NCI-H82 treated with DMSO at 0.1 percent for 48 hours (cell line): ENCODE measurements around the gene TEX51.
A peak's percentile ranks its signal among the peaks of the same experiment; 100 is the strongest.

Experiments used
- DNase-seq: peaks from one replicate; lab custom pipeline; 2025; ENCODE audit not compliant: unreplicated experiment; lab: John Stamatoyannopoulos, UW

The TEX51 gene

GRCh38 chr2:126898636-126899035 is at the start of gene TEX51:
Gene TEX51, plus strand, starts transcription at chr2:126898890. Its CDS starts 29 bp downstream, at chr2:126898919.
- DNase-seq, result no peak

GRCh38 chr2:126849054-126849453 is 49.6 kb upstream of the TEX51 start:
- DNase-seq, result no peak

- no peak for DNase-seq
Measured at GRCh38 chr2:126849486-126849885, 49.2 kb upstream of the TEX51 start.

GRCh38 chr2:126849991-126850535 is 48.6 kb upstream of the TEX51 start:
- no peak for DNase-seq

GRCh38 chr2:126850940-126851339 is 47.8 kb upstream of the TEX51 start:
- no peak for DNase-seq

GRCh38 chr2:126851756-126852155 is 46.9 kb upstream of the TEX51 start:
- no peak for DNase-seq

- DNase-seq, result no peak
Measured at GRCh38 chr2:126852361-126852760, 46.3 kb upstream of the TEX51 start.

- DNase-seq, result no peak
Measured at GRCh38 chr2:126855606-126856005, 43.1 kb upstream of the TEX51 start.

GRCh38 chr2:126856403-126856802 is 42.3 kb upstream of the TEX51 start:
- DNase-seq, result no peak

- DNase-seq, result no peak
Measured at GRCh38 chr2:126857502-126857901, 41.2 kb upstream of the TEX51 start.

GRCh38 chr2:126858013-126858412 is 40.7 kb upstream of the TEX51 start:
- peak; percentile 92 for DNase-seq

- DNase-seq, result no peak
Measured at GRCh38 chr2:126858436-126858835, 40.3 kb upstream of the TEX51 start.

GRCh38 chr2:126858991-126859390 is 39.7 kb upstream of the TEX51 start:
- no peak for DNase-seq

- DNase-seq, result no peak
Measured at GRCh38 chr2:126859631-126860030, 39.1 kb upstream of the TEX51 start.

GRCh38 chr2:126860385-126860784 is 38.3 kb upstream of the TEX51 start:
- no peak for DNase-seq

- no peak for DNase-seq
Measured at GRCh38 chr2:126862730-126863129, 36.0 kb upstream of the TEX51 start.

GRCh38 chr2:126863336-126864015 is 35.2 kb upstream of the TEX51 start:
- DNase-seq, result no peak

- no peak for DNase-seq
Measured at GRCh38 chr2:126864861-126865260, 33.8 kb upstream of the TEX51 start.

- DNase-seq, result no peak
Measured at GRCh38 chr2:126866451-126866850, 32.2 kb upstream of the TEX51 start.

GRCh38 chr2:126874961-126875360 is 23.7 kb upstream of the TEX51 start:
- no peak for DNase-seq

- DNase-seq, result no peak
Measured at GRCh38 chr2:126876631-126877030, 22.1 kb upstream of the TEX51 start.

GRCh38 chr2:126877041-126877440 is 21.6 kb upstream of the TEX51 start:
- no peak for DNase-seq
